ENCODE data around the gene CHIT1.

DNA sequence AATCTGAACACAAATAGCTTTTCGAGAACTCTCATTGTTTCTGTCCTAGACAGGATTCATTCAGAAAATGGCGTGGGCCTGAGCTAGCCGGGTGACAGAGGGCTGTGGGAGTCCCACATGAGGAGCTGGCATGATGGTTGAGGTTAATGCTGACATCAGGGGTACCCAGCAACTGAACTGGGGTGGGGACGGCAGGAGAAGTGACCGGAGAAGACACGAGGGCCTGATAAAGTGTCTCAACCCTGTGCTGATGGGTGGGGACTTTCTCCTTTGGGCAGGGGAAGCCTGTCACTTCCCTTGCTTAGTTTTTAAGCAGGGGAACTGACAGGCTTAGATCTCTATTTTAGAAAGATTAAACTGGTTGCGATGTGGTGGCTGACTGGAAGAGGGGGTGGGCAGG lies 14.6 kb downstream of the CHIT1 start:
- TF ChIP-seq, protein P1, sequence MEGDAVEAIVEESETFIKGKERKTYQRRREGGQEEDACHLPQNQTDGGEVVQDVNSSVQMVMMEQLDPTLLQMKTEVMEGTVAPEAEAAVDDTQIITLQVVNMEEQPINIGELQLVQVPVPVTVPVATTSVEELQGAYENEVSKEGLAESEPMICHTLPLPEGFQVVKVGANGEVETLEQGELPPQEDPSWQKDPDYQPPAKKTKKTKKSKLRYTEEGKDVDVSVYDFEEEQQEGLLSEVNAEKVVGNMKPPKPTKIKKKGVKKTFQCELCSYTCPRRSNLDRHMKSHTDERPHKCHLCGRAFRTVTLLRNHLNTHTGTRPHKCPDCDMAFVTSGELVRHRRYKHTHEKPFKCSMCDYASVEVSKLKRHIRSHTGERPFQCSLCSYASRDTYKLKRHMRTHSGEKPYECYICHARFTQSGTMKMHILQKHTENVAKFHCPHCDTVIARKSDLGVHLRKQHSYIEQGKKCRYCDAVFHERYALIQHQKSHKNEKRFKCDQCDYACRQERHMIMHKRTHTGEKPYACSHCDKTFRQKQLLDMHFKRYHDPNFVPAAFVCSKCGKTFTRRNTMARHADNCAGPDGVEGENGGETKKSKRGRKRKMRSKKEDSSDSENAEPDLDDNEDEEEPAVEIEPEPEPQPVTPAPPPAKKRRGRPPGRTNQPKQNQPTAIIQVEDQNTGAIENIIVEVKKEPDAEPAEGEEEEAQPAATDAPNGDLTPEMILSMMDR (IDR thresholded peaks at IDR 0.05 in 8 of 11, conservative IDR thresholded peaks at IDR 0.05 in 3 of 11), result no peak
- TF ChIP-seq POLR2A (IDR thresholded peaks at IDR 0.05), result no peak
